MM.1S (cell line): Measurements from ENCODE around the gene CPXM1.

Experiments
- DNase-seq: peaks from one replicate; pipeline ENCODE4 v3.0.0-alpha.2; 2015
- H2AFZ ChIP-seq: fragments of 300-600 bp; sonication (generic); 2 replicates; pipeline ENCODE4 v1.6.0; 2016; ENCODE audit warnings: antibody characterized with exemption, low read length
- H3F3A ChIP-seq: fragments of 300-600 bp; sonication (generic); 2 replicates; pipeline ENCODE4 v1.6.1; 2016; ENCODE audit warnings: mild to moderate bottlenecking, antibody characterized with exemption, low read length, moderate library complexity, mixed read lengths; ENCODE audit not compliant: insufficient read depth
- H3K27ac ChIP-seq: fragments of 300-600 bp; sonication (generic); 2 replicates; pipeline ENCODE4 v1.5.1; 2016; ENCODE audit warnings: mild to moderate bottlenecking, low read length
- H3K27me3 ChIP-seq: fragments of 300-600 bp; sonication (generic); replicated peaks from 2 replicates; pipeline ENCODE4 v1.6.0; 2016; ENCODE audit warnings: low read length; ENCODE audit not compliant: insufficient read depth
- H3K36me3 ChIP-seq: fragments of 300-600 bp; sonication (generic); replicated peaks from 2 replicates; pipeline ENCODE4 v1.6.1; 2016; ENCODE audit warnings: mild to moderate bottlenecking, low read length, mixed read lengths; ENCODE audit not compliant: insufficient read depth
- H3K4me1 ChIP-seq: fragments of 300-600 bp; sonication (generic); 2 replicates; pipeline ENCODE4 v1.6.1; 2016; ENCODE audit warnings: low read length, mixed read lengths
- H3K4me2 ChIP-seq: fragments of 300-600 bp; sonication (generic); 2 replicates; pipeline ENCODE4 v1.6.0; 2016; ENCODE audit warnings: low read depth, low read length
- H3K4me3 ChIP-seq: fragments of 300-600 bp; sonication (generic); 2 replicates; pipeline ENCODE4 v1.5.1; 2016; ENCODE audit warnings: low read length, mixed read lengths
- H3K79me2 ChIP-seq: fragments of 300-600 bp; sonication (generic); 2 replicates; pipeline ENCODE4 v1.6.1; 2016; ENCODE audit warnings: mixed run types, low read length, mixed read lengths
- H3K9ac ChIP-seq: fragments of 300-600 bp; sonication (generic); 2 replicates; pipeline ENCODE4 v1.6.1; 2016; ENCODE audit warnings: low read length, mixed read lengths
- H3K9me2 ChIP-seq: fragments of 300-600 bp; sonication (generic); replicated peaks from 2 replicates; pipeline ENCODE4 v1.6.1; 2016; ENCODE audit warnings: mild to moderate bottlenecking, low read length, mixed read lengths; ENCODE audit not compliant: insufficient read depth
- H3K9me3 ChIP-seq: fragments of 300-600 bp; sonication (generic); replicated peaks from 2 replicates; pipeline ENCODE4 v1.6.1; 2016; ENCODE audit warnings: mild to moderate bottlenecking, low read length, mixed read lengths; ENCODE audit not compliant: insufficient read depth
- H4K20me1 ChIP-seq: fragments of 300-600 bp; sonication (generic); 2 replicates; pipeline ENCODE4 v1.6.1; 2016; ENCODE audit warnings: mild to moderate bottlenecking, low read length, moderate library complexity, mixed read lengths; ENCODE audit not compliant: insufficient read depth
- EZH2 ChIP-seq: fragments of 300-600 bp; sonication (generic); optimal IDR thresholded peaks from 2 replicates; pipeline ENCODE3; 2017; ENCODE audit warnings: low read depth, mild to moderate bottlenecking, antibody characterized with exemption, low read length, mixed read lengths
- EZH2phosphoT487 ChIP-seq: fragments of 300-600 bp; sonication (generic); IDR thresholded peaks from 2 replicates; pipeline ENCODE4 v1.6.1; 2018; ENCODE audit warnings: antibody characterized with exemption, low read length
- TF ChIP-seq, protein P1 (sequence below): fragments of 300-600 bp; sonication (generic); IDR thresholded peaks from 2 replicates; pipeline ENCODE4 v1.5.1; 2016; ENCODE audit warnings: antibody characterized with exemption, low read length, mixed read lengths

CPXM1 gene

GRCh38 chr20:2829376-2829775, 28.9 kb upstream of the CPXM1 start:
- no peaks in the 10 kb centered on the region for H3K79me2 ChIP-seq
- no peak overlapping the region for H3K9ac ChIP-seq
- no peaks in the 10 kb centered on the region for H3K9me2 ChIP-seq
- no peak for DNase-seq
- H3K36me3 ChIP-seq, result no peaks in the 10 kb centered on the region
- no peak overlapping the region for H3K4me2 ChIP-seq
- no peaks in the 10 kb centered on the region for H4K20me1 ChIP-seq
- no peaks in the 10 kb centered on the region for H3K27me3 ChIP-seq
- H3K4me1 ChIP-seq, result 0 out of 2 replicates have a peak, but pooled peaks cover 4% of the 10 kb centered on the region
- no peak overlapping the region for H3K27ac ChIP-seq
- TF ChIP-seq EZH2, result no peak
- TF ChIP-seq, protein P1, sequence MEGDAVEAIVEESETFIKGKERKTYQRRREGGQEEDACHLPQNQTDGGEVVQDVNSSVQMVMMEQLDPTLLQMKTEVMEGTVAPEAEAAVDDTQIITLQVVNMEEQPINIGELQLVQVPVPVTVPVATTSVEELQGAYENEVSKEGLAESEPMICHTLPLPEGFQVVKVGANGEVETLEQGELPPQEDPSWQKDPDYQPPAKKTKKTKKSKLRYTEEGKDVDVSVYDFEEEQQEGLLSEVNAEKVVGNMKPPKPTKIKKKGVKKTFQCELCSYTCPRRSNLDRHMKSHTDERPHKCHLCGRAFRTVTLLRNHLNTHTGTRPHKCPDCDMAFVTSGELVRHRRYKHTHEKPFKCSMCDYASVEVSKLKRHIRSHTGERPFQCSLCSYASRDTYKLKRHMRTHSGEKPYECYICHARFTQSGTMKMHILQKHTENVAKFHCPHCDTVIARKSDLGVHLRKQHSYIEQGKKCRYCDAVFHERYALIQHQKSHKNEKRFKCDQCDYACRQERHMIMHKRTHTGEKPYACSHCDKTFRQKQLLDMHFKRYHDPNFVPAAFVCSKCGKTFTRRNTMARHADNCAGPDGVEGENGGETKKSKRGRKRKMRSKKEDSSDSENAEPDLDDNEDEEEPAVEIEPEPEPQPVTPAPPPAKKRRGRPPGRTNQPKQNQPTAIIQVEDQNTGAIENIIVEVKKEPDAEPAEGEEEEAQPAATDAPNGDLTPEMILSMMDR, result no peak
- TF ChIP-seq EZH2phosphoT487, result no peak
- H2AFZ ChIP-seq, result no peak overlapping the region
- H3F3A ChIP-seq, result 0 out of 2 replicates have a peak, but pooled peaks cover 3% of the 10 kb centered on the region
- H3K4me3 ChIP-seq, result no peak overlapping the region
- no peaks in the 10 kb centered on the region for H3K9me3 ChIP-seq

DNA sequence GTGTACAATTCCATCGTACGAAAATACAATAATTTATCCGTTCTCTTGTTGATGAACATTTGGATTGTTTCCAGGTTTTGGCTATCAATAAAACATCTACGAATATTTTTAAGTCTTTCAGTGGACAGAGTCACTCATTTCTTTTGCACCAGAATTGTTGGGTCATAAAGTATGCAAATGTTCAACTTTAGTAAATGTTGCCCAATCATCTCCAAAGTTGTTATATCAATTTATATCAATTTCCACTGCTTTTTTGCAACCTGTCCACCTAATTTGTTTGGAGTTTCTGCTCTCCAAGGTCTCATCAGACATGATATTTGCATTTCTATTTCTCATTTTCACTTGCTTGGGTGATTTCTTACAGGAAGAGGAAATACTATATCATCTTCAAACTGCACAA, 26.2 kb upstream of the CPXM1 start:
- H3K4me2 ChIP-seq, result no peak overlapping the region
- no peak overlapping the region for H3K4me3 ChIP-seq
- no peak for DNase-seq
- no peaks in the 10 kb centered on the region for H3K9me3 ChIP-seq
- no peaks in the 10 kb centered on the region for H4K20me1 ChIP-seq
- H3F3A ChIP-seq, result 0 out of 2 replicates have a peak, but pooled peaks cover 3% of the 10 kb centered on the region
- H3K79me2 ChIP-seq, result no peaks in the 10 kb centered on the region
- no peaks in the 10 kb centered on the region for H3K9me2 ChIP-seq
- no peak for TF ChIP-seq EZH2phosphoT487
- TF ChIP-seq, protein P1, result no peak
- no peak for TF ChIP-seq EZH2
- H3K27ac ChIP-seq, result no peak overlapping the region
- H3K4me1 ChIP-seq, result 0 out of 2 replicates have a peak, but pooled peaks cover 4% of the 10 kb centered on the region
- H3K36me3 ChIP-seq, result no peaks in the 10 kb centered on the region
- H2AFZ ChIP-seq, result no peak overlapping the region
- no peaks in the 10 kb centered on the region for H3K27me3 ChIP-seq
- H3K9ac ChIP-seq, result no peak overlapping the region

GRCh38 chr20:2825761-2826160, 25.3 kb upstream of the CPXM1 start:
- Histone ChIP-seq H3K79me2 (no peaks in the 10 kb centered on the region), H3K27me3 (no peaks in the 10 kb centered on the region), H3K4me1 (0 out of 2 replicates have a peak, but pooled peaks cover 4% of the 10 kb centered on the region), H3K4me2 (no peak overlapping the region), H3K9me3 (no peaks in the 10 kb centered on the region), H4K20me1 (no peaks in the 10 kb centered on the region), H3K9ac (no peak overlapping the region), H3K4me3 (no peak overlapping the region), H3K36me3 (no peaks in the 10 kb centered on the region), H2AFZ (no peak overlapping the region), H3F3A (0 out of 2 replicates have a peak, but pooled peaks cover 3% of the 10 kb centered on the region), H3K27ac (no peak overlapping the region), H3K9me2 (no peaks in the 10 kb centered on the region)
- TF ChIP-seq EZH2 (no peak), EZH2phosphoT487 (no peak)
- TF ChIP-seq, protein P1, result no peak
- no peak for DNase-seq
